CD4-positive, alpha-beta T cell treated with Interleukin-17A for 1 hour (primary cell): ENCODE results near the gene LRRC40.
"Not testable (repeated sequence)": the region's sequence is repeated elsewhere in the genome, so short reads cannot be mapped to it uniquely, and the experiment has no call there.

Experiments used
- DNase-seq: peaks from one replicate; pipeline ENCODE4 v3.0.0-alpha.2; 2020

Gene LRRC40

DNA sequence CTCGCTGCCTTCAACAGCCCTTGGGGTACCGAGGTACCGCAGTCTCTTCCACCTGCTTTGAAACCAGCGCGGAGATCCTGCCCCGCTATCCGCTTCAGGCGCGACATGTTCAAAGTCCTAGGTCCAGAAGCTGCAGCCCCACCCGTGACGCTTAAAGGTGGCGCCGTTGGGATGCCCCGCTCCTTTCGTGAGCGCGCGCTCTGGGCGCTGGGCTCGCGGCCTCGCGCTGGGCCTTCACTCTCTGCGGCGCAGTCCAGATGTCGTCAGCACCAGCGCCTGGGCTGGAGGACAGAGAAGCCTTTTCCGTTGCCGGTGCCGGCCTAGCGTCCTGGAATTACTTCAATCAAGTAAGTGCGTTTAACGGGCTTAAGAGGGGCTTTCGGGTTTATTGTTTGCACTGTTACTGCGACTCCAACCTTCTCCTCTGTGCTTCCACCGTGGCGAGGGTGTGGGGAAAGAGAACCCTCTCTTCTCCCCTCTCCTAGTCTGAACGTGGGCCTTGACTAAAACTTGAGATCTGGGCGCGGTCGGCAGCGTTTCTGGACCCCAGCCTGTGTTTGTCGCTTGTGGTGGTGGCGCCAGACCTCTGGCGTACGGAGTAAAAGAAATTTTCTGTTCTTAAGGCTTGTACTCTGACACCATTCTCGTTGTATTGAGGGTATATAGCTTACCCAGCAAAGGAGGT is at the start of gene LRRC40:
LRRC40 (minus strand) TSS at position 146 of the 685 bp plus-strand sequence; CDS start at position 107, 39 bp downstream.
- DNase-seq, result peak; percentile 96

DNA sequence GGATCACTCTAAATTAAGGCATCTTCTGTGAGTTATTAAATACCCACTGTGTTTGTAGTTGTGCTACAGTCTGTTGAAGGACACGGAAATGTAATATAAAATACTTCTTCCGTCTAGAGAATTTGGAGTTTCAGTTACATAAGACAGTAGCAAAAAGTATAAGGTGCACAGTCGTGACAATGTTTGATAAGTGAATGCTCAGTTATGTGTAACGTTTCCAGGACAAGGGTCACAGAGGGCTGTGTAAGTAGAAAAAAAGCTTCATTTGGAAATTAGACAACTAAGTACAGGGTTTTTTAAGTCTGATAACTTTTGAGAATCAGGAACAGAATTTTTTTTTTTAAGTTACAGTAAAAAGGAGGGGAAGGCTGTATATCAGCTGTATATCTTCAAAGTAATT is 43.4 kb upstream of the LRRC40 start:
- DNase-seq, result no peak

DNA sequence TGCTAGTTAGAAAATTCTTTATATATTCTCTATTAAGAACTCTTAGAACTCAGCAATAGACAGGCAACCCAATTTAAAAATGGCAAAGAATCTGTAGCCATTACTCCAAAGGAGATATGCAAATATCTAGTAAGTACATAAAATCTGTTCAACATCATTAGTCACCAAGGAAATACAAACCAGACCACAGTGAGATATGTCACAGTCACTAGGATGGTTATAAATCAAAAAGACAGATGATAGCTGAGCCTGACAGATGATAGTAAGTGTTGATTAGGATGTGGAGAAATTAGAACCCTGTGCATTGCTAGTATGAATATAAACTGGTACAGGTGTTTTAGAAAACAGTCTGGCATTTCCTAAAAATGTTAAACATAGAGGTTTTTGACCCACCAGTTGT is 42.4 kb upstream of the LRRC40 start:
- no peak for DNase-seq

DNA sequence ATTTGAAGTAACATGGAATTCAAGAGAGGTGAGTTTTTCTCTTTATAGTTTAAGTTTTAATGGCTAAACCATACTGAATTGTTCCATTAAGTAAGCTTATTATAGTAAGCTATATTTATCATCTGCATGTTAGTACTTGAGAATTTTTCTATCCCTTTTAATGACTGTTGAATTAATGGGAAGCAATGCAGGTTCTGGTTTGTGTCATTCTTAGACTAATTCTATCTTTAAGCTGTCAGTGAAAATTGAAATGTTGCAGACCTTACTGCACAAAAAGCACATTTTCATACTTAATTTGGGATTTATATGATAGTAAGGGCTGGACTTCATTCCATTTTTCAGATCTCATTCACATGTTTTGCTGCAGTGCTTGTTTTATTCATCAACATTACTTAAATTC is 41.7 kb upstream of the LRRC40 start:
- no peak for DNase-seq

- no peak for DNase-seq
These were observed 34.6 kb upstream of the LRRC40 start for GRCh38 chr1:70239940-70240339.

DNA sequence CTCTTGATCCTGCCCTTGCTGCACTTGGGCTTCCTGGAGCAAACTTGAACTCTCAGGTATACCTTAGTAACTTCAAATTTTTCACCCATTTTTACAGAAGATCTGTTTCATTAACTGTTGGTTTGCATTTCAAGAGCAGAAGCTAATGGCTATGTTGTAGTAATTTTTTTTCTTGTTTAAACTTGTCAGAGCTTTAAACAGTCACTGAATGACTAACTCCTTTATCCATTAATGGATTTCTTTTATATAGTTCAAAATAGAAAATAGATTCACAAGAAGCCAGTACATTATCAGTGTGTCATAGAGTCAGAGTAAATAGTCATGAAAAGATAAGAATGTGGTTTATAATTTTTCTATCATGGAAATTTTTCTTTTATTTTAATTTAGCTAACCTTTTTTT is 29.4 kb upstream of the LRRC40 start:
- DNase-seq, result no peak

DNA sequence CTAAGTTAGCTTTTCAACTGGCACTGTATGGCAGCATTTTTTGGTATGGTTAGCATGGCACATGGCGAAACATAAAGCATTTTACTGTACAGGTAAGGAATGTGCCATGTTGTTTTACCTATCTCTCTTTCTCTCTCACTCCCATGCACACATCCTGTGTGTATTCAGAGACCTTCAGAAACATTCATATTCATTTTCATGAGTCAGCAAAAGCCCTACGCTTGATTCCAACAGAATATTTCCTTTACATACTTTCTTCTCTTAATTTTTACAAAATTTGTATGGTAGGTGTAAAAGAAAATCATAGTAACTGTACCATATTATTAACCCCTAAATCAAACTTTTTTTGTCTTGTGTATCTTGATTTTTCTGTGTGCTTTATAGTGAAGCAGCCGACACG is 26.1 kb upstream of the LRRC40 start:
- no peak for DNase-seq

DNA sequence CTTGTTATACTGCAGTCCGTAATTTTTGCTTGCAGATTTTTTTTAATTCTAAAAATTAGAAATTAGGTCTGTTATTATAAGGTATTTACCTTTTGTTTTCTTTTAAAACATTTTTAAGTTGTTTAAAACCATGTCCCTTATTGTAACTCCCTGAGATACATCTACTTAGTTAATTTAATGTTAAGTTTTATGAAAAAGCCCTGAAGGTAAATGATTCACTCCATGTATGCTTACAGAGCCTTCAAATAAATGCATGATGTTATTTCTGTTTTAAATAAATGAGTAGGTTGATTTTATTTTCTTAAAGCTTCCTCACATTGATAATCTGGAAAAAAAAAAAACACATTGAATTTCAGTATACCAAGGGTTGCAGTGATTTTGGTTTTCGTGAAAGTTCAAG is 23.3 kb upstream of the LRRC40 start:
- DNase-seq, result no peak

GRCh38 chr1:70227439-70227838 is 22.1 kb upstream of the LRRC40 start:
- peak; percentile 19 for DNase-seq

DNA sequence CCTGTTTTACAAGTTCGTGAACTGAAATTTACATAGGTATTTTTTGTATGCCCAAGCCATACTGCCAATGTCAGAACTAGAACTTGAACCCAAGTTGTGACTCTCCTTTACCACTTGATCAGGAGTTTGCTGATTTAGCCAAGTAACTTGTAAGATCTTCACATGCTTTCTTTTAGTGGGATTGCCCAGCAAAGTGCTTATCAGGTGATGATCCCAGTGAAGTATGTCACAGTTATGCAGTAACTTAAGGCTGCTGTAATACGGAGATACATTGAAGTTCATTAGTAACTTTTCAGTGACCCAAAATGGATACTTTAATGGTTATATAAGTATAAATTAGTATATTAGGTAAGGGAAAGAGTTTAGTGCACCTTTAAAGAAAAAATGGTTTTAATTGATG is 19.6 kb upstream of the LRRC40 start:
- no peak for DNase-seq

- DNase-seq, result no peak
These were observed 17.4 kb upstream of the LRRC40 start for GRCh38 chr1:70222716-70223235.

- peak; percentile 96 for DNase-seq
These were observed 16.1 kb upstream of the LRRC40 start, which contains the start of gene SRSF11 for GRCh38 chr1:70221238-70222121. SRSF11 (plus strand) TSS chr1:70221380; CDS start chr1:70221637, 257 bp downstream.

DNA sequence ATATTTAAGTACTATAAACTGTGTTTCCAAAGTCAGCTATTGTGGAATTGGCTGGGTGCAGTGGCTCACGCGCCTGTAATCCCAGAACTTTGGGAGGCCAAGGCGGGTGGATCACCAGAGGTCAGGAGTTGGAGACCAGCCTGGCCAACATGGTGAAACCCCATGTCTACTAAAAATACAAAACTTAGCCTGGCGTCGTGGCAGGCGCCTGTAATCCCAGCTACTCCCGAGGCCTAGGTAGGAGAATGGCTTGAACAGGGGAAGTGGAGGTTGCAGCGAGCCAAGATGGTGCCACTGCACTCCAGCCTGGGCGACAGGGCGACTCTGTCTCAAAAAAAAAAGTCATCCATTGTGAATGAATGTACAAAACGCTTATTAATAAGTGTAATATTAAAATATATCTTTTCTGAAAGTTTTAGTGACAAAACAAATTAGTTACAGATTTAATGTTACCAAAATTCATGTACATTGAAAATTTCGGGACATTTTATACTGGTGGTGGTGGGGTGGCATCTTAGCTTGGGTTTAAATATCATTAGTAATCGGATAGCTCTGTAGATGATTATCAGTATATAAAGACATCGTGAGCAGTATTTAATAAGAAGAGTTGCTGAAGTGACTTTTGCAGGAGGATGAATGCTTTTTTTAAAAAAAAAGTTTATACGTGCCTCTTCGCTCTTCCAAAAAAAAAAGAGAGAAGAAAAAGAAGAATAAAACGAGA is 15.3 kb upstream of the LRRC40 start:
- DNase-seq, result no peak

DNA sequence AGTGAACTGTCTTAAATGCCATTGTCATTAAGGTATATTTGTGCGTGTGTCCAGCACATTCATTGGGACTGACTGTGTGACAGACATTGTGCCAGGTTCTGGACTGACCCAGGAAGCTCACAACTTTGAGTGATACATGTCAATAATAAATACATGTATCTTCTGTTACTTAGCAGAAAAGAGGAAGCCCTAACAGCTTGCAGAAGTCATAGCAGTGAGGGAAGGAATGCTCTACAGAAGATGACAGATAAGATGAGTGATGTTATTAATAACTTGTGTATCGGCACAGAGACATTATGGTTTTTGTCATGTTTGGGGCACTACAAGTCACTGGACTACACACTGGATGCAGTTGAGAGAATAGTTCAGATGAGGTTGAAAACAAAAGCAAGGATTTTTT is 14.6 kb upstream of the LRRC40 start:
- no peak for DNase-seq

DNA sequence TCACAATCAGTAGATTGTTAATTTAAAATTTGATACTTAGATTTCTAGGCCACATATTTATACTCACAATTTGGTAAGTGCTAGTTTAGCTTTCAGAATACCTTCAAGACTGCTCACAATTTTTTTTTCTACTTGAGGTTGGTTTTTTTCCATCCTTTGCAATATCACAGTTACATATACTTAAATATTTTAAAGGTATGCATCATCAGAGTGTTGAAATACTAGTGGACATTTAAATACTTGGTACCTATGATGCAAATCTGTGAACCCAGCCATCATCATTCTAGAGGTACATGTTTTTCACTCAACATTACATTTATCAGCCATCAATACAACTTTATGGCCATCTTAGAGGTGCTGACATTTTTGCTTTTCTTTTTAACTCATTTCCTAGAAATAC is 6.2 kb upstream of the LRRC40 start:
- no peak for DNase-seq

DNA sequence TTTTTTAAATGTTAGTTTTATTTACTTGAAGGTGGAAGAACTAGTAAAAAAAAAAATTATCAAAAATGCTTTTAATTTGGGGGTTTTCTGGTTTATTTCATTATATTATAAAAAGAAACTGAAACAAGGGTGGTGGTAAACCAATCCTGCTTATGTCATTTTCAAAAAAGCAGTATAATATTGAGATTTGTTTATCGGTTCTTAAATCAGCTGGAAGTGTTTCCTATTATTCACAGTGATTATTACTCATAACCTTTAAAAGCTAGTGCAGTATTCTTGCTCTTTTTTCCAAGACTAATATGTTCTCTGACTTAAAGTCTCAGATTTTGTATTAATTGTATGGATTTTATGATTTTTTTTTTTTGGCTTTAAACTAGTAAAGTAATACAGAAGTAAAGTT is 5.4 kb upstream of the LRRC40 start:
- no peak for DNase-seq

- DNase-seq, result no peak
These were observed 2.9 kb upstream of the LRRC40 start for GRCh38 chr1:70208292-70208691.

- no peak for DNase-seq
These were observed 2.1 kb upstream of the LRRC40 start for GRCh38 chr1:70207492-70207891.

DNA sequence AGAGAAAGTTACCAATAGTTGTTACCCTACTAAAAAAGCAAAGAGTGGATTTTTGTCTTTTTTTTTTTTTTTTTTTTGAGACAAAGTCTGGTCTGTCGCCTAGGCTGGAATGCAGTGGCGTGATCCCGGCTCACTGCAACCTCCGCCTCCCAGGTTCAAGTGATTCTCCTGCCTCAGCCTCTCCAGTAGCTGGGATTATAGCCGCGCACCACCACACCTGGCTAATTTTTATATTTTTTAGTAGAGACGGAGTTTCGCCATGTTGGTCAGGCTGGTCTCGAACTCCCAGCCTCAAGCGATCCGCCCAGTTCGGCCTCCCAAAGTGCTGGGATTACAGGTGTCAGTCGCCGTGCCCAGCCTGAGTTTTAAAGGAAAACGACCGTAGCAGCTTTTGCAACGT is 1.5 kb upstream of the LRRC40 start:
- DNase-seq, result not testable (repeated sequence)

DNA sequence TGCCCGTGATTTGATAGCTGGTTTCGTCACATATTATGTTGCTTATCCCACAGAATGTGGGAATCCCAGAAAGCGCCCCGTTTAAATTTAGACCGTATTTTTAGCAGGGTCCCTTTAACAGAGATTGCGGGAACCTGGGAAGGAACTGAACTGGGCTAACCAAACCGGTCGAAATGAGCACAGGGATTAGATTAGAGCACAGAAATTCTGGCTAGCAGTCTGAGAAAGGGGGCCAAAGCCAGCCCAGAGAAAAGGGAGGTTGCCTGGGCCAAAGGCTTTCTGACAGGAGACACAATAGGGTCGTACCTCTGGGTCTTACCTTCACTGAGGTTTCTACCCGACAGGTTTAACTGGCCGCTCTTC is 327 bp downstream of the LRRC40 start:
- no peak for DNase-seq

DNA sequence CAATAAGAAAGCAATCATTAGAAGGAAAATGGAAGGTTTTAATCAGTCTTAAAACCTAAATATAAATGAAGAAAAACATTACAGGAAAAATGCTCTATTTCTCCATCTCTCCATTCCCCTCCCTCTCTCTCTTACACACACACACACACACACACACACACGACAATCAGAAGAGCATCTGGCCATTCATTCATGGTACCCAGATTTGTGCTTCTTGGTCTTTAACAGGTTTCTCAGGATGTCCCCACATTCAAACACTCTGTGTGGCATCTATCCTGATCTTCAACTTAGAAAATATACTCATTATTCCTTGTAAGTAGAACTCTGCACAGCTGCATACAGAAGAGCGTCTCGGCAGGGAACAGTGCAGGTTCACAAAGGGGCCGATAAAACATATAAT is 779 bp downstream of the LRRC40 start:
- DNase-seq, result no peak

- DNase-seq, result no peak
These were observed 1.2 kb downstream of the LRRC40 start for GRCh38 chr1:70204139-70204538.

DNA sequence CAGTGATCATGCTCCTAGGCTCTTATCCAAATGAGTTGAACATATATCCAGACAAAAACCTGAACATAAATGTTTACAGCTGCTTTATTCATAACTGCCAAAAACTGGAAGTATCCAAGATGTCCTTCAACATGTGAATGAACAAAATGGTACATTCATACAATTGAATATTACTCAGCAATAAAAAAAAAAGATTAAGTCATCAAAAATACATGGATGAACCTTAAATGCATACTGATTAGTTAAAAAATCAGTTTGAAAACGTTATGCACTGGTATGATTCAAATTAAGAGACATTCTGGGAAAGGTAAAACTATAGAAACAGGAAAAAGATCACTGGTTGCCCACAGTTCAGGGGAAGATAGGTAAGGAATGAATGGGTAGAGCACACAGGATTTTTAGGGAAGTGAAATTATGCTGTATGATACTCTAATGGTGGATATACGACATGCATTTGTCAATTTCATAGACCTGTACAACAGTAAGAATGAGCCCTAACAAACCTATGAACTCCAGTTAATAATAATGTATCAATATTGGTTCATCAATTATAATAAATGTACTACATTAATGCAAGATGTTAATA is 3.1 kb downstream of the LRRC40 start:
- no peak for DNase-seq
